T-cell (primary cell): Measurements from ENCODE around the gene TM4SF18. TPM values are rescaled to one million over a fixed set of nuclear protein-coding genes. Genes with fewer than 3 reads are reported as not detected.

Source experiments
- total RNA-seq, 35 experiments: library from RNA in 6 of 35; stranded (reverse) in 6 of 35; fragments of 120-200 nt in 1 of 35; gene quantifications; one replicate each; pipeline versions ENCODE4 v1.2.1 to v1.2.4 and lab custom pipeline; 2013 to 2026

Gene TM4SF18
- total RNA-seq, 5 donors from 2014 or later (not counting 1 experiment from before 2014, with no cell fraction given), result not detected

Other genes with a start within 250 kb of the TM4SF18 start
- gene HLTF, start 247.1 kb downstream of the TM4SF18 start, total RNA-seq, result 10 to 100 TPM; 12.5 to 25.4 (median 19.1) TPM
- 10 to 100 TPM; 18.6 to 28.4 (median 21.5) TPM for gene HPS3, start 204.0 kb downstream of the TM4SF18 start, total RNA-seq
- gene CP, start 111.8 kb downstream of the TM4SF18 start, total RNA-seq, result 1 to 10 TPM in 1 of 5 donors, under 1 TPM in 2, not detected in 2; 0.69 to 1.9 (median 0.73) TPM
- 1 to 10 TPM in 1 of 5 donors, under 1 TPM in 2, not detected in 2; 0.76 to 1.0 (median 0.79) TPM for gene TM4SF1, start 44.0 kb upstream of the TM4SF18 start, total RNA-seq
- gene TM4SF4, start 141.1 kb upstream of the TM4SF18 start, total RNA-seq, result 1 to 10 TPM in 1 of 5 donors, under 1 TPM in 2, not detected in 2; 0.85 to 1.1 (median 0.86) TPM